DOHH2 (cell line): ENCODE data around the gene NHLRC2.

ENCODE experiments used
- CTCF ChIP-seq: fragments of 200-600 bp; sonication (generic); IDR thresholded peaks from one replicate; pipeline ENCODE4 v1.5.1; 2014; ENCODE audit warnings: antibody characterized with exemption, mild to moderate bottlenecking, low read depth, low read length; ENCODE audit not compliant: poor library complexity, severe bottlenecking
- EZH2phosphoT487 ChIP-seq: fragments of 200-600 bp; sonication (generic); IDR thresholded peaks from 2 replicates; pipeline ENCODE4 v1.6.1; 2017; ENCODE audit warnings: borderline replicate concordance, mild to moderate bottlenecking, antibody characterized with exemption, low read length, moderate library complexity, mixed read lengths

DNA sequence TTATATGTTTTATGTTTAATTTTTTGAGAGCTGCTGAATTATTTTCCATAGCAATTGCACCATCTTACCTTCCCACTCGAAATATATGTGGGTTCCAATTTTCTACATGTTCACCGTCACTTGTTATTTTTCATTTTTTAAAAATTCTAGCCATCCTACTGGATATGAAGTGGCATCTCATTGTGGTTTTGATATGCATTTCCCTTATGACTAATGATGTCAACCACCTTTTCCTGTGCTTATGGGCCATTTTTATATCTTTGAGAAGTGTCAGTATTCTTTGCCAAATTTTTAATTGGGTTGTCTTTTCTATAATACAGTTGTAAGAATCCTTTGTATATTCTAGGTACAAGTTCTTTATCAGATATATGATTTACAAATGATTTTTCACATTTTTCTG lies 27.8 kb downstream of the NHLRC2 start:
- TF ChIP-seq CTCF: no peak
- no peak for TF ChIP-seq EZH2phosphoT487
